SK-N-SH (cell line): ENCODE results near the gene CX3CL1. TPM values are rescaled to one million over a fixed set of nuclear protein-coding genes. Genes with fewer than 3 reads are reported as not detected.

Experiments used
- CTCF ChIA-PET: fragments of 300-600, 350-600 bp; formaldehyde crosslinking; extraction: SDS; loops from one replicate; lab custom pipeline; 2021; lab: Yijun Ruan, JAX
- POLR2A ChIA-PET: fragments of 350-600 bp; sonication (Branson Sonifier 250); formaldehyde crosslinking; extraction: SDS; loops from one replicate; lab custom pipeline; 2020; ENCODE audit warnings: antibody characterized with exemption, inconsistent platforms; lab: Yijun Ruan, JAX
- DNase-seq: peaks from one replicate; pipeline ENCODE4 v3.0.0; 2012
- H2AFZ ChIP-seq: fragments of 200-600 bp; sonication (generic); 2 replicates; pipeline ENCODE4 v1.8.1; 2016; ENCODE audit warnings: antibody characterized with exemption, mild to moderate bottlenecking, low read depth
- H3F3A ChIP-seq: fragments of 200-600 bp; sonication (generic); replicated peaks from 2 replicates; pipeline ENCODE3; 2016; ENCODE audit warnings: antibody characterized with exemption, mild to moderate bottlenecking; ENCODE audit not compliant: insufficient read depth
- H3K27ac ChIP-seq, 2 experiments: fragments of 200-500 bp in 1 of 2; fragments of 200-600 bp in 1 of 2; sonication (Bioruptor generic) in 1 of 2; sonication (generic), shearing (Covaris generic) in 1 of 2; 2 replicates each; pipeline versions ENCODE4 v1.5.1 to v1.6.1; 2014 to 2016; ENCODE audit warnings: low read depth in 2 of 2, inconsistent platforms in 1 of 2, low read length in 1 of 2, mild to moderate bottlenecking in 1 of 2, mixed read lengths in 1 of 2
- H3K27me3 ChIP-seq: fragments of 200-600 bp; sonication (generic), shearing (Covaris generic); 2 replicates; pipeline ENCODE4 v1.6.1; 2016; ENCODE audit warnings: mixed run types; ENCODE audit not compliant: insufficient read depth
- H3K36me3 ChIP-seq, 2 experiments: fragments of 200-500 bp in 1 of 2; fragments of 200-600 bp in 1 of 2; sonication (Bioruptor generic) in 1 of 2; sonication (generic) in 1 of 2; replicated peaks in 1 of 2; 2 replicates each; pipeline versions ENCODE3 to v1.5.1; 2014 to 2016; ENCODE audit warnings: low read length in 1 of 2, mild to moderate bottlenecking in 1 of 2; ENCODE audit not compliant: insufficient read depth in 2 of 2, control insufficient read depth in 1 of 2
- H3K4me1 ChIP-seq, 2 experiments: fragments of 200-500 bp in 1 of 2; fragments of 200-600 bp in 1 of 2; sonication (Bioruptor generic) in 1 of 2; sonication (generic), shearing (Covaris generic) in 1 of 2; 2 replicates each; pipeline versions ENCODE4 v1.5.1 to v1.6.1; 2014 to 2016; ENCODE audit warnings: low read depth in 1 of 2, low read length in 1 of 2, mixed run types in 1 of 2; ENCODE audit not compliant: insufficient read depth in 2 of 2, control insufficient read depth in 1 of 2
- H3K4me2 ChIP-seq: fragments of 200-600 bp; sonication (generic), shearing (Covaris generic); 2 replicates; pipeline ENCODE4 v1.6.1; 2017; ENCODE audit warnings: mixed run types
- H3K4me3 ChIP-seq, 2 experiments: fragments of 200-500 bp in 1 of 2; fragments of 200-600 bp in 1 of 2; sonication (Bioruptor generic) in 1 of 2; sonication (generic), shearing (Covaris generic) in 1 of 2; 2 replicates each; pipeline versions ENCODE4 v1.5.1 to v1.8.1; 2014 to 2016; ENCODE audit warnings: low read depth in 2 of 2, inconsistent platforms in 1 of 2, low read length in 1 of 2, mild to moderate bottlenecking in 1 of 2, mixed read lengths in 1 of 2, moderate library complexity in 1 of 2
- H3K79me2 ChIP-seq: fragments of 200-600 bp; sonication (generic); 2 replicates; pipeline ENCODE4 v1.8.1; 2017; ENCODE audit warnings: mild to moderate bottlenecking; ENCODE audit not compliant: insufficient read depth
- H3K9ac ChIP-seq: fragments of 200-600 bp; sonication (generic); 2 replicates; pipeline ENCODE4 v1.6.1; 2017; ENCODE audit warnings: mixed run types
- H3K9me2 ChIP-seq: fragments of 200-600 bp; sonication (generic); 2 replicates; pipeline ENCODE4 v1.6.1; 2017; ENCODE audit warnings: mixed run types
- H3K9me3 ChIP-seq: fragments of 200-600 bp; sonication (generic); 2 replicates; pipeline ENCODE4 v1.6.1; 2017; ENCODE audit warnings: mixed run types, mild to moderate bottlenecking, moderate library complexity
- H4K20me1 ChIP-seq: fragments of 200-600 bp; sonication (generic); 2 replicates; pipeline ENCODE4 v1.6.1; 2017; ENCODE audit warnings: mild to moderate bottlenecking, mixed run types; ENCODE audit not compliant: insufficient read depth
- EZH2phosphoT487 ChIP-seq: fragments of 200-600 bp; sonication (generic); IDR thresholded peaks from 2 replicates; pipeline ENCODE4 v1.6.1; 2017; ENCODE audit warnings: low read depth, mixed run types, mild to moderate bottlenecking, antibody characterized with exemption, moderate library complexity, borderline replicate concordance
- FOSL2 ChIP-seq: IDR thresholded peaks from 2 replicates; pipeline ENCODE4 v1.4.0; 2012; ENCODE audit warnings: low read depth, mild to moderate bottlenecking, moderate library complexity, borderline replicate concordance
- FOXJ3 ChIP-seq: sonication (generic); formaldehyde crosslinking; IDR thresholded peaks from 2 replicates; pipeline ENCODE4 v1.5.1; 2020; ENCODE audit warnings: mild to moderate bottlenecking, missing genetic modification reagents
- GABPA ChIP-seq: IDR thresholded peaks from 2 replicates; pipeline ENCODE4 v1.4.0; 2012; ENCODE audit warnings: low read depth, mild to moderate bottlenecking
- GATA2 ChIP-seq: sonication (generic); formaldehyde crosslinking; IDR thresholded peaks from 2 replicates; pipeline ENCODE4 v1.5.0; 2020; ENCODE audit warnings: mild to moderate bottlenecking, missing genetic modification reagents
- JUND ChIP-seq: IDR thresholded peaks from 2 replicates; pipeline ENCODE4 v1.4.0; 2012
- MAX ChIP-seq: IDR thresholded peaks from 2 replicates; pipeline ENCODE4 v1.4.0; 2012; ENCODE audit warnings: low read depth
- MXI1 ChIP-seq: IDR thresholded peaks from 2 replicates; pipeline ENCODE4 v1.6.1; 2012; ENCODE audit warnings: mild to moderate bottlenecking, low read depth, low read length, improper control_type of control experiment
- NFIC ChIP-seq: IDR thresholded peaks from 2 replicates; pipeline ENCODE4 v1.4.0; 2012; ENCODE audit warnings: borderline replicate concordance
- POLR2AphosphoS5 ChIP-seq: IDR thresholded peaks from 2 replicates; pipeline ENCODE4 v1.6.1; 2012; ENCODE audit warnings: low read depth, low read length
- REST ChIP-seq: IDR thresholded peaks from 2 replicates; pipeline ENCODE4 v1.6.1; 2012; ENCODE audit warnings: mild to moderate bottlenecking, low read depth, low read length, moderate library complexity
- RFX5 ChIP-seq: IDR thresholded peaks from 2 replicates; pipeline ENCODE4 v1.6.1; 2012; ENCODE audit warnings: mild to moderate bottlenecking, improper control_type of control experiment, low read length
- RXRA ChIP-seq: IDR thresholded peaks from 2 replicates; pipeline ENCODE4 v1.4.0; 2012; ENCODE audit warnings: low read depth, mild to moderate bottlenecking, borderline replicate concordance
- SIN3A ChIP-seq: IDR thresholded peaks from 2 replicates; pipeline ENCODE4 v1.6.1; 2012; ENCODE audit warnings: low read depth, mild to moderate bottlenecking, low read length, moderate library complexity, borderline replicate concordance
- SMC3 ChIP-seq: IDR thresholded peaks from 2 replicates; pipeline ENCODE4 v1.6.1; 2012; ENCODE audit warnings: low read depth, low read length, improper control_type of control experiment
- TCF12 ChIP-seq: IDR thresholded peaks from 2 replicates; pipeline ENCODE4 v1.4.0; 2012
- WGBS: methylation state at CpG from one replicate; pipeline ENCODE4 v1.1.6; 2017; ENCODE audit warnings: low lambda C conversion rate; 5-methylcytosine and 5-hydroxymethylcytosine counted together
- polyA plus RNA-seq, 3 experiments: library from polyadenylated mRNA; depleted of rRNA; stranded (reverse); fragments of >200 nt; gene quantifications; 2 replicates each; pipeline ENCODE4 v1.2.3, GENCODE V29; 2012

The CX3CL1 gene
- polyA plus RNA-seq, 1 of the 3 experiments (the other 2 are of a cell fraction), result 6.8 TPM

- Histone ChIP-seq H3K9ac (no peak overlapping the region), H4K20me1 (no peaks in the 10 kb centered on the region), H2AFZ (no peak overlapping the region), H3K4me3 (no peak overlapping the region), H3K79me2 (no peaks in the 10 kb centered on the region), H3K36me3 (no peaks in the 10 kb centered on the region), H3K9me2 (no peaks in the 10 kb centered on the region), H3K4me1 (peaks cover 22 to 51% of the 10 kb centered on the region in 2 experiments; a peak in 3 of 4 replicates), H3K27ac (no peak overlapping the region), H3F3A (peaks cover 7% of the 10 kb centered on the region), H3K27me3 (no peaks in the 10 kb centered on the region), H3K9me3 (no peaks in the 10 kb centered on the region), H3K4me2 (no peak overlapping the region)
- POLR2A ChIA-PET, result no interaction called here
- CTCF ChIA-PET, result interaction anchor here (10.1 kb wide), 1 partner anchor 42 kb away, joined by 97 read pairs; no protein-coding TSS in a partner anchor
- DNase-seq, result no peak
- WGBS, result 95% methylated on average over 3 of the region's 3 CpGs
- TF ChIP-seq GABPA (no peak), EZH2phosphoT487 (no peak), SIN3A (no peak), FOSL2 (no peak), MXI1 (no peak), RFX5 (no peak), TCF12 (no peak), RXRA (no peak), FOXJ3 (CRISPR knock-in tag) (no peak), SMC3 (no peak), MAX (no peak), JUND (no peak), NFIC (no peak), POLR2AphosphoS5 (no peak), REST (no peak), GATA2 (CRISPR knock-in tag) (no peak)
- TF ChIP-seq, all 33 proteins: peak for 0
Observed at GRCh38 chr16:57376313-57376818, 4.1 kb downstream of the CX3CL1 start.
